Astrocyte (in vitro differentiated cells and primary cell): ENCODE measurements around the gene GP9. TPM values are rescaled to one million over a fixed set of nuclear protein-coding genes. Genes with fewer than 3 reads are reported as not detected.

Experiments
- DNase-seq: peaks from one replicate; pipeline ENCODE4 v3.0.0-alpha.2; 2010; ENCODE audit warnings: low read depth
- FAIRE-seq: peaks from 2 replicates; lab custom pipeline; 2011; peaks lifted over from hg19 to GRCh38; lab: Jason Lieb, UNC
- H2AFZ ChIP-seq: 2 replicates; pipeline ENCODE4 v1.6.0; 2012; ENCODE audit warnings: low read depth, low read length, inconsistent platforms
- H3K27ac ChIP-seq: 2 replicates; pipeline ENCODE4 v1.5.1; 2011; ENCODE audit warnings: low read depth, low read length, inconsistent platforms
- H3K27me3 ChIP-seq: 2 replicates; pipeline ENCODE4 v1.6.0; 2011; ENCODE audit warnings: low read length, inconsistent platforms; ENCODE audit not compliant: insufficient read depth
- H3K36me3 ChIP-seq: 2 replicates; pipeline ENCODE4 v1.5.1; 2011; ENCODE audit warnings: low read length, inconsistent platforms; ENCODE audit not compliant: insufficient read depth
- H3K4me1 ChIP-seq: 2 replicates; pipeline ENCODE4 v1.5.1; 2011; ENCODE audit warnings: low read length, inconsistent platforms; ENCODE audit not compliant: insufficient read depth
- H3K4me2 ChIP-seq: 2 replicates; pipeline ENCODE4 v1.6.0; 2012; ENCODE audit warnings: low read length, inconsistent platforms
- H3K4me3 ChIP-seq: 2 replicates; pipeline ENCODE4 v1.5.1; 2011; ENCODE audit warnings: low read depth, mild to moderate bottlenecking, low read length, inconsistent platforms; ENCODE audit not compliant: insufficient read depth
- H3K79me2 ChIP-seq: 2 replicates; pipeline ENCODE4 v1.6.0; 2012; ENCODE audit warnings: mild to moderate bottlenecking, low read length, inconsistent platforms; ENCODE audit not compliant: insufficient read depth
- H3K9ac ChIP-seq: 2 replicates; pipeline ENCODE4 v1.6.0; 2012; ENCODE audit warnings: mild to moderate bottlenecking, low read length, inconsistent platforms
- H3K9me3 ChIP-seq: 2 replicates; pipeline ENCODE4 v1.5.1; 2012; ENCODE audit warnings: low read depth, mild to moderate bottlenecking, low read length, inconsistent platforms; ENCODE audit not compliant: insufficient read depth
- H4K20me1 ChIP-seq: 2 replicates; pipeline ENCODE4 v1.6.0; 2012; ENCODE audit warnings: low read length, inconsistent platforms; ENCODE audit not compliant: insufficient read depth
- H3K27ac Mint-ChIP-seq: one replicate; pipeline ENCODE4 v1.8.0; 2021; ENCODE audit warnings: mild to moderate bottlenecking, mixed read lengths; ENCODE audit not compliant: unreplicated experiment
- H3K27me3 Mint-ChIP-seq: one replicate; pipeline ENCODE4 v1.8.0; 2021; ENCODE audit warnings: low read depth, mixed read lengths; ENCODE audit not compliant: unreplicated experiment
- H3K36me3 Mint-ChIP-seq: one replicate; pipeline ENCODE4 v1.8.0; 2021; ENCODE audit warnings: low read depth, mixed read lengths; ENCODE audit not compliant: unreplicated experiment
- H3K4me1 Mint-ChIP-seq: one replicate; pipeline ENCODE4 v1.8.0; 2021; ENCODE audit warnings: low read depth, mixed read lengths; ENCODE audit not compliant: unreplicated experiment
- H3K4me3 Mint-ChIP-seq: one replicate; pipeline ENCODE4 v1.8.0; 2021; ENCODE audit warnings: mild to moderate bottlenecking, moderate library complexity, mixed read lengths; ENCODE audit not compliant: unreplicated experiment
- H3K9me3 Mint-ChIP-seq: one replicate; pipeline ENCODE4 v1.8.0; 2021; ENCODE audit warnings: mild to moderate bottlenecking, mixed read lengths; ENCODE audit not compliant: unreplicated experiment
- EZH2 ChIP-seq: IDR thresholded peaks from 2 replicates; pipeline ENCODE4 v1.6.1; 2012; ENCODE audit warnings: mild to moderate bottlenecking, low read length, inconsistent platforms; ENCODE audit not compliant: insufficient read depth
- total RNA-seq: library from RNA; stranded (reverse); gene quantifications from 2 replicates; pipeline ENCODE4 v1.2.1, GENCODE V29; 2021
- TF ChIP-seq, protein P1 (sequence below): IDR thresholded peaks from 2 replicates; pipeline ENCODE4 v1.5.1; 2011; ENCODE audit warnings: low read depth, mild to moderate bottlenecking, inconsistent platforms, low read length, moderate library complexity; ENCODE audit not compliant: insufficient read depth

The GP9 gene
- total RNA-seq, 1 donor from 2014 or later: not detected

DNA sequence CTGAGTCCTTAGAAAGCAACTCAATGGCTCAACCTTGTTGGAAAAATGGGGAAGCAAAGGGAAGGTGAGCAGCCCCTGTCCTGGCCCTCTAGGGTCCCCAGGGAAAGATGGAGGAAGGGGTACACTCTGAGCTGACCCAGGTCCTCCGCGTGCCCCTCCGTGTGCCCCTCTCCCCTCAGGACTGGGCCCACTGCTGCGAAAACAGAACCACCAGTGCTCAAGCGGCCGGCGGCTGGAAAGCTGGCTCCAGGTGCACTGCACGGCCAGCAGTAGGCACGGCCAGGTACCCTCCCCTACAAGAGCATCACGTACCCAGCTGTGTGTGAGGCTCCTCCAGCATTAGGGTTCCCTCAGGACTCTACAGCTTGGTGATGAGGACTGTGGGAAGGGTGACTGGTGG is 34.7 kb downstream of the GP9 start:
- Histone ChIP-seq H3K27ac (no peak overlapping the region), H3K4me3 (no peak overlapping the region), H3K27me3 (no peaks in the 10 kb centered on the region), H3K36me3 (peaks cover 5% of the 10 kb centered on the region), H2AFZ (no peak overlapping the region), H3K9me3 (no peaks in the 10 kb centered on the region), H3K9ac (no peak overlapping the region), H3K4me1 (no peaks in the 10 kb centered on the region), H4K20me1 (peaks cover 40% of the 10 kb centered on the region), H3K4me2 (no peak overlapping the region), H3K79me2 (peaks cover 28% of the 10 kb centered on the region)
- no peaks in the 10 kb centered on the region for H3K27me3 Mint-ChIP-seq
- H3K4me3 Mint-ChIP-seq: no peak overlapping the region
- no peak for DNase-seq
- no peaks in the 10 kb centered on the region for H3K4me1 Mint-ChIP-seq
- H3K27ac Mint-ChIP-seq: no peak overlapping the region
- no peak for FAIRE-seq
- TF ChIP-seq, protein P1, sequence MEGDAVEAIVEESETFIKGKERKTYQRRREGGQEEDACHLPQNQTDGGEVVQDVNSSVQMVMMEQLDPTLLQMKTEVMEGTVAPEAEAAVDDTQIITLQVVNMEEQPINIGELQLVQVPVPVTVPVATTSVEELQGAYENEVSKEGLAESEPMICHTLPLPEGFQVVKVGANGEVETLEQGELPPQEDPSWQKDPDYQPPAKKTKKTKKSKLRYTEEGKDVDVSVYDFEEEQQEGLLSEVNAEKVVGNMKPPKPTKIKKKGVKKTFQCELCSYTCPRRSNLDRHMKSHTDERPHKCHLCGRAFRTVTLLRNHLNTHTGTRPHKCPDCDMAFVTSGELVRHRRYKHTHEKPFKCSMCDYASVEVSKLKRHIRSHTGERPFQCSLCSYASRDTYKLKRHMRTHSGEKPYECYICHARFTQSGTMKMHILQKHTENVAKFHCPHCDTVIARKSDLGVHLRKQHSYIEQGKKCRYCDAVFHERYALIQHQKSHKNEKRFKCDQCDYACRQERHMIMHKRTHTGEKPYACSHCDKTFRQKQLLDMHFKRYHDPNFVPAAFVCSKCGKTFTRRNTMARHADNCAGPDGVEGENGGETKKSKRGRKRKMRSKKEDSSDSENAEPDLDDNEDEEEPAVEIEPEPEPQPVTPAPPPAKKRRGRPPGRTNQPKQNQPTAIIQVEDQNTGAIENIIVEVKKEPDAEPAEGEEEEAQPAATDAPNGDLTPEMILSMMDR: no peak
- TF ChIP-seq EZH2: no peak
- H3K36me3 Mint-ChIP-seq: peaks cover 12% of the 10 kb centered on the region
- peaks cover 2% of the 10 kb centered on the region for H3K9me3 Mint-ChIP-seq

DNA sequence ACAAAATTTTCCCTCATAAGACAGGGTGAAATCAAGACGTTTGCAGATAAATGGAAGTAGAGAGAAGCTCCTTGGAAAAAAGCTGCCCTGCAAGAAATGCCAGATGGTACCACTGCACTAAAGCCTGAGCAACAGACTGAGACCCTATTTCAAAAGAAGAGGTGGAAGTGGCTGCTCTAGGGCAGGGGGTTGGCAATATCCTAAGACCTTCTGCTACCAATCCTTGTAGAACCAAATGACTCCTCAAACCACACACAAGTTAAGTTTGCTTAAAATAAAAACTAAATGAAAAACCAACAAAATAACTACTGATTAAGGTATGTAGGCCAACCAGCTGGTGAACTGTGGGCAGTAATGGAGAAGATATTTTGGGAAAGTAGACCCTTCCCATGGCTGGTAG is 39.7 kb downstream of the GP9 start:
- peaks cover 2% of the 10 kb centered on the region for H3K9me3 Mint-ChIP-seq
- Histone ChIP-seq H4K20me1 (peaks cover 83% of the 10 kb centered on the region), H3K9me3 (no peaks in the 10 kb centered on the region), H3K27me3 (no peaks in the 10 kb centered on the region), H3K4me3 (no peak overlapping the region), H3K9ac (no peak overlapping the region), H3K36me3 (no peaks in the 10 kb centered on the region), H3K27ac (no peak overlapping the region), H3K4me1 (no peaks in the 10 kb centered on the region), H3K79me2 (peaks cover 61% of the 10 kb centered on the region), H3K4me2 (no peak overlapping the region), H2AFZ (no peak overlapping the region)
- H3K36me3 Mint-ChIP-seq: peaks cover 18% of the 10 kb centered on the region
- TF ChIP-seq, protein P1: no peak
- TF ChIP-seq EZH2: no peak
- FAIRE-seq: no peak
- H3K4me3 Mint-ChIP-seq: no peak overlapping the region
- H3K27ac Mint-ChIP-seq: no peak overlapping the region
- no peak for DNase-seq
- no peaks in the 10 kb centered on the region for H3K27me3 Mint-ChIP-seq
- peaks cover 6% of the 10 kb centered on the region for H3K4me1 Mint-ChIP-seq

GRCh38 chr3:129101370-129102138 is 41.0 kb downstream of the GP9 start:
- no peak overlapping the region for H3K4me3 Mint-ChIP-seq
- Histone ChIP-seq H4K20me1 (peaks cover 81% of the 10 kb centered on the region), H3K9ac (no peak overlapping the region), H3K4me3 (no peak overlapping the region), H3K27ac (no peak overlapping the region), H3K9me3 (no peaks in the 10 kb centered on the region), H3K4me2 (no peak overlapping the region), H3K79me2 (peaks cover 56% of the 10 kb centered on the region), H3K4me1 (no peaks in the 10 kb centered on the region), H3K27me3 (no peaks in the 10 kb centered on the region), H3K36me3 (no peaks in the 10 kb centered on the region), H2AFZ (no peak overlapping the region)
- no peak for TF ChIP-seq EZH2
- TF ChIP-seq, protein P1: no peak
- DNase-seq (no peak), FAIRE-seq (no peak)
- H3K36me3 Mint-ChIP-seq: peaks cover 18% of the 10 kb centered on the region
- H3K27ac Mint-ChIP-seq: peak overlapping the region; percentile 41
- no peaks in the 10 kb centered on the region for H3K27me3 Mint-ChIP-seq
- H3K9me3 Mint-ChIP-seq: peaks cover 2% of the 10 kb centered on the region
- peaks cover 6% of the 10 kb centered on the region for H3K4me1 Mint-ChIP-seq
